HFFc6 (cell line): ENCODE results near the gene IPO5. TPM values are rescaled to one million over a fixed set of nuclear protein-coding genes. Genes with fewer than 3 reads are reported as not detected.

Experiments
- DNase-seq: peaks from one replicate; pipeline ENCODE4 v3.0.0-alpha.2; 2018
- H3K27ac Mint-ChIP-seq: 2 replicates; pipeline ENCODE4 v1.8.0; 2020; ENCODE audit warnings: mild to moderate bottlenecking, mixed read lengths
- H3K27me3 Mint-ChIP-seq: 2 replicates; pipeline ENCODE4 v1.8.0; 2021; ENCODE audit warnings: mild to moderate bottlenecking, moderate library complexity, mixed read lengths; ENCODE audit not compliant: insufficient read depth
- H3K36me3 Mint-ChIP-seq: 2 replicates; pipeline ENCODE4 v1.8.0; 2021; ENCODE audit warnings: low read depth, mixed read lengths
- H3K4me1 Mint-ChIP-seq: 2 replicates; pipeline ENCODE4 v1.8.0; 2020; ENCODE audit warnings: low read depth, mixed read lengths
- H3K4me3 Mint-ChIP-seq: 2 replicates; pipeline ENCODE4 v1.8.0; 2020; ENCODE audit warnings: mild to moderate bottlenecking, moderate library complexity, mixed read lengths
- H3K9me3 Mint-ChIP-seq: 2 replicates; pipeline ENCODE4 v1.8.0; 2020; ENCODE audit warnings: mild to moderate bottlenecking, mixed read lengths
- CTCF ChIP-seq: fragments of 200-600 bp; sonication (generic); IDR thresholded peaks from 2 replicates; pipeline ENCODE4 v1.5.0; 2021; ENCODE audit warnings: antibody characterized with exemption, mild to moderate bottlenecking
- total RNA-seq, 6 experiments: library from RNA; stranded (reverse); fragmentation: NEBNext Ultra II Directional; extraction: Animal tissue kit (Norgen Biotek cat#: 25700); gene quantifications; 2 replicates in 1 of 6; 3 replicates in 5 of 6; pipeline ENCODE4 v1.2.3, GENCODE V29; 2021

The IPO5 gene
- total RNA-seq, 6 experiments from 2014 or later: 183 to 247 (median 222) TPM

- Mint-ChIP-seq H3K27me3 (peaks cover 2% of the 10 kb centered on the region; the same call in 1 of the 2 replicates), H3K4me1 (0 out of 2 replicates have a peak, but pooled peaks cover 5% of the 10 kb centered on the region), H3K36me3 (peaks cover 7% of the 10 kb centered on the region; the same call in 1 of the 2 replicates), H3K27ac (no peak overlapping the region), H3K9me3 (peaks cover 6% of the 10 kb centered on the region), H3K4me3 (no peak overlapping the region)
- no peak for TF ChIP-seq CTCF
- no peak for DNase-seq
Observed at GRCh38 chr13:98056839-98057410, 103.5 kb downstream of the IPO5 start.

DNA sequence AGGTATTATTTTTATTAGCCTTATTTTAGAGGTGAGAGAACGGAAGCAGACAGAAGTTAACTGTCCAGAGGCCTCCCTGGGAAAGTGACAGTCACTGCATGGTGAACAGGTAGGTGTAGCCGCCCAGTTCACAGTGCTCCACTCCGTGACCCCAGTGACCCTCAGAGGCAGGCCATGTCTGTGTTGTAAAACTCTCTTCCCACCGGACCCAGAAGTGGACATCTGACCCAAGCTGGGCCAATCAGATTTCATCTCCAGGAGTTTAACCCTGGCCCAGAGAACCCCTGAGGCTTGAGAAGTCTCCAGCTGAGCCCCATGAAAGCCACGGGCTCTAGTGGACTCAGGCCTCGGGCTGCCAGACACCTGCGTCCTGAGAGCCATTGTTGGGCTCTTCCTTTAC is 105.8 kb downstream of the IPO5 start:
- Mint-ChIP-seq H3K27me3 (peaks cover 2% of the 10 kb centered on the region), H3K27ac (no peak overlapping the region), H3K36me3 (no peaks in the 10 kb centered on the region), H3K4me3 (no peak overlapping the region), H3K4me1 (peaks cover under 1% of the 10 kb centered on the region; the same call in 1 of the 2 replicates), H3K9me3 (no peaks in the 10 kb centered on the region)
- TF ChIP-seq CTCF: no peak
- DNase-seq: no peak

DNA sequence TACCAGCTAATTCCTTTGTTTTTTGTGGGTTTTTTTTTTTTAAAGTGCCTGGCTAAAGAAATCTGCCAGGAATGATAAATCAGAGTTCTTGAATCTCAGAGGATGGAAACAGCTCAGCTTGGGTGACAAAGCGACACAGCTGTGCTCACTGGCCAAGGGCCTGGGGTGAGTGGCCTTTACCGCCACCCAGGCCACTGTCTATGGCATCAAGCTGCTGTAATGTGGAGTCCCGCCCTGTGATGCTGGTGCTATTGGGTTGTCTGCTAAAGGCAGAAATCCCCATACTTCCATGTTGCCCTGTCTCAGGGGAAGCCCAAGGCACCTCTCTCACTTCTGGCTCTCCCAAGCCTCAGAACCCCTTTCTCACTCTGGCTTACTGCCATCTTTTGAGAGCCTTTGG is 106.8 kb downstream of the IPO5 start:
- TF ChIP-seq CTCF: no peak
- DNase-seq: no peak
- Mint-ChIP-seq H3K27me3 (peaks cover 2% of the 10 kb centered on the region), H3K4me3 (no peak overlapping the region), H3K9me3 (no peaks in the 10 kb centered on the region), H3K27ac (no peak overlapping the region), H3K36me3 (no peaks in the 10 kb centered on the region), H3K4me1 (no peaks in the 10 kb centered on the region; the same call in 1 of the 2 replicates)

GRCh38 chr13:98065468-98065867 is 112.0 kb downstream of the IPO5 start:
- Mint-ChIP-seq H3K9me3 (no peaks in the 10 kb centered on the region), H3K36me3 (no peaks in the 10 kb centered on the region), H3K4me1 (no peaks in the 10 kb centered on the region; the same call in 1 of the 2 replicates), H3K4me3 (no peak overlapping the region), H3K27me3 (no peaks in the 10 kb centered on the region; the same call in none of the 2 replicates), H3K27ac (no peak overlapping the region)
- TF ChIP-seq CTCF: peak; percentile 40
- DNase-seq: no peak

GRCh38 chr13:98066636-98067035 is 113.2 kb downstream of the IPO5 start:
- H3K9me3 Mint-ChIP-seq: no peaks in the 10 kb centered on the region
- H3K27ac Mint-ChIP-seq: no peak overlapping the region
- no peaks in the 10 kb centered on the region; the same call in 1 of the 2 replicates for H3K4me1 Mint-ChIP-seq

More at GRCh38 chr13:98066636-98067035, 113.2 kb downstream of the IPO5 start:
- no peak overlapping the region for H3K4me3 Mint-ChIP-seq
- no peak for TF ChIP-seq CTCF
- no peak for DNase-seq
- H3K36me3 Mint-ChIP-seq: no peaks in the 10 kb centered on the region
- H3K27me3 Mint-ChIP-seq: no peaks in the 10 kb centered on the region; the same call in none of the 2 replicates
